ENCODE data around the gene ITIH3.

GRCh38 chr3:52786330-52787215, 8.0 kb upstream of the ITIH3 start:
- TF ChIP-seq CTCF (IDR thresholded peaks at IDR 0.05) (no peak), POLR2A (IDR thresholded peaks at IDR 0.05) (no peak), POLR2AphosphoS5 (IDR thresholded peaks at IDR 0.05) (no peak), EP300 (IDR thresholded peaks at IDR 0.05) (no peak)
